OCI-LY3 (cell line): ENCODE results near the gene ERH.

ENCODE experiments used
- H2AFZ ChIP-seq: fragments of 200-600, 300-600 bp; shearing (Covaris generic); 2 replicates; pipeline ENCODE4 v1.6.0; 2014; ENCODE audit warnings: antibody characterized with exemption, low read depth, low read length
- H3K27ac ChIP-seq: fragments of 200-600, 300-600 bp; sonication (generic); 2 replicates; pipeline ENCODE4 v1.5.1; 2014; ENCODE audit warnings: mild to moderate bottlenecking, low read length, moderate library complexity, mixed read lengths
- H3K27me3 ChIP-seq: fragments of 200-600, 300-600 bp; sonication (generic); 2 replicates; pipeline ENCODE4 v1.6.1; 2014; ENCODE audit warnings: low read depth, low read length, mixed read lengths
- H3K36me3 ChIP-seq: fragments of 200-600, 300-600 bp; sonication (generic); replicated peaks from 2 replicates; pipeline ENCODE3; 2014; ENCODE audit warnings: low read depth, low read length, mixed read lengths
- H3K4me1 ChIP-seq: fragments of 300-600, 200-600 bp; sonication (generic); 2 replicates; pipeline ENCODE4 v1.6.1; 2014; ENCODE audit warnings: low read length, mixed read lengths
- H3K4me2 ChIP-seq: fragments of 200-600, 300-600 bp; sonication (generic); 2 replicates; pipeline ENCODE4 v1.6.1; 2014; ENCODE audit warnings: low read length, mixed read lengths
- H3K4me3 ChIP-seq: fragments of 300-600, 200-600 bp; sonication (generic); 2 replicates; pipeline ENCODE4 v1.5.1; 2014; ENCODE audit warnings: antibody characterized with exemption, mild to moderate bottlenecking, low read length, moderate library complexity
- H3K79me2 ChIP-seq: fragments of 300-600, 200-600 bp; shearing (Covaris generic); 2 replicates; pipeline ENCODE4 v1.6.1; 2014; ENCODE audit warnings: mild to moderate bottlenecking, low read length, mixed read lengths
- H3K9ac ChIP-seq: fragments of 300-600, 200-600 bp; shearing (Covaris generic); 2 replicates; pipeline ENCODE4 v1.6.0; 2014; ENCODE audit warnings: mild to moderate bottlenecking, low read length, moderate library complexity
- H3K9me3 ChIP-seq: fragments of 200-600, 300-600 bp; shearing (Covaris generic); 2 replicates; pipeline ENCODE4 v1.6.1; 2014; ENCODE audit warnings: low read length, mixed read lengths; ENCODE audit not compliant: insufficient read depth
- H4K20me1 ChIP-seq: fragments of 200-600, 300-600 bp; sonication (generic); 2 replicates; pipeline ENCODE4 v1.6.1; 2016; ENCODE audit warnings: low read length, mixed read lengths; ENCODE audit not compliant: insufficient read depth
- CTCF ChIP-seq: fragments of 200-600, 300-600 bp; sonication (generic); IDR thresholded peaks from 2 replicates; pipeline ENCODE4 v1.5.1; 2014; ENCODE audit warnings: antibody characterized with exemption, low read length, low read depth
- EZH2phosphoT487 ChIP-seq: fragments of 200-600 bp; shearing (Covaris generic); IDR thresholded peaks from 2 replicates; pipeline ENCODE4 v1.6.1; 2018; ENCODE audit warnings: antibody characterized with exemption, mixed run types, low read depth

ERH gene

GRCh38 chr14:69413483-69413882, 15.4 kb upstream of the ERH start:
- Histone ChIP-seq H3K4me2 (no peak overlapping the region), H3K4me3 (no peak overlapping the region)

GRCh38 chr14:69408331-69408960, 10.3 kb upstream of the ERH start:
- Histone ChIP-seq H3K27me3 (no peaks in the 10 kb centered on the region), H3K36me3 (peaks cover 11% of the 10 kb centered on the region), H3K4me3 (no peak overlapping the region), H3K27ac (no peak overlapping the region), H3K9ac (no peak overlapping the region), H2AFZ (no peak overlapping the region), H3K4me1 (no peaks in the 10 kb centered on the region), H3K9me3 (no peaks in the 10 kb centered on the region), H3K79me2 (peaks cover 76% of the 10 kb centered on the region), H4K20me1 (peaks cover 26% of the 10 kb centered on the region), H3K4me2 (no peak overlapping the region)
- no peak for TF ChIP-seq EZH2phosphoT487
- TF ChIP-seq CTCF, result no peak

More at GRCh38 chr14:69413483-69413882, 15.4 kb upstream of the ERH start:
- peaks cover 71% of the 10 kb centered on the region for H3K79me2 ChIP-seq
- no peak overlapping the region for H2AFZ ChIP-seq
- H3K27ac ChIP-seq, result no peak overlapping the region
- no peaks in the 10 kb centered on the region for H3K9me3 ChIP-seq
- no peaks in the 10 kb centered on the region for H3K36me3 ChIP-seq
- no peak overlapping the region for H3K9ac ChIP-seq
- TF ChIP-seq CTCF (no peak), EZH2phosphoT487 (no peak)
- no peaks in the 10 kb centered on the region for H3K4me1 ChIP-seq
- no peaks in the 10 kb centered on the region for H3K27me3 ChIP-seq
- H4K20me1 ChIP-seq, result peaks cover 26% of the 10 kb centered on the region

- Histone ChIP-seq H3K4me3 (no peak overlapping the region), H3K27me3 (no peaks in the 10 kb centered on the region), H3K9ac (no peak overlapping the region), H3K4me1 (peaks cover 8% of the 10 kb centered on the region), H2AFZ (no peak overlapping the region), H3K36me3 (peaks cover 14% of the 10 kb centered on the region), H3K27ac (no peak overlapping the region), H3K4me2 (no peak overlapping the region), H4K20me1 (peaks cover 33% of the 10 kb centered on the region), H3K79me2 (peaks cover 89% of the 10 kb centered on the region), H3K9me3 (no peaks in the 10 kb centered on the region)
- no peak for TF ChIP-seq CTCF
- no peak for TF ChIP-seq EZH2phosphoT487
Measured at GRCh38 chr14:69405762-69406161, 7.7 kb upstream of the ERH start.

- Histone ChIP-seq H3K4me1 (peaks cover 17% of the 10 kb centered on the region), H4K20me1 (peaks cover 29% of the 10 kb centered on the region; the same call in 1 of the 2 replicates), H3K4me2 (no peak overlapping the region), H3K9me3 (no peaks in the 10 kb centered on the region), H2AFZ (no peak overlapping the region), H3K27ac (no peak overlapping the region), H3K36me3 (peaks cover 14% of the 10 kb centered on the region), H3K79me2 (peaks cover 90% of the 10 kb centered on the region), H3K27me3 (no peaks in the 10 kb centered on the region), H3K9ac (no peak overlapping the region), H3K4me3 (no peak overlapping the region)
- TF ChIP-seq CTCF, result no peak
- TF ChIP-seq EZH2phosphoT487, result no peak
Measured at GRCh38 chr14:69404883-69405282, 6.8 kb upstream of the ERH start.
